Fibroblast of mammary gland (primary cell): ENCODE results near the gene SMC4.
A peak's percentile ranks its signal among the peaks of the same experiment; 100 is the strongest.

Source experiments
- DNase-seq: peaks from one replicate; pipeline ENCODE4 v3.0.0-alpha.2; 2010; ENCODE audit warnings: low read depth
- H3K4me3 ChIP-seq: 2 replicates; pipeline ENCODE4 v1.5.1; 2011; ENCODE audit warnings: low read depth, mild to moderate bottlenecking, low read length, moderate library complexity; ENCODE audit not compliant: control insufficient read depth
- TF ChIP-seq, protein P1 (sequence below): conservative IDR thresholded peaks from 2 replicates; pipeline ENCODE4 v1.5.1; 2011; ENCODE audit warnings: low read depth, low read length, inconsistent platforms; ENCODE audit not compliant: control insufficient read depth, insufficient read depth

The SMC4 gene

DNA sequence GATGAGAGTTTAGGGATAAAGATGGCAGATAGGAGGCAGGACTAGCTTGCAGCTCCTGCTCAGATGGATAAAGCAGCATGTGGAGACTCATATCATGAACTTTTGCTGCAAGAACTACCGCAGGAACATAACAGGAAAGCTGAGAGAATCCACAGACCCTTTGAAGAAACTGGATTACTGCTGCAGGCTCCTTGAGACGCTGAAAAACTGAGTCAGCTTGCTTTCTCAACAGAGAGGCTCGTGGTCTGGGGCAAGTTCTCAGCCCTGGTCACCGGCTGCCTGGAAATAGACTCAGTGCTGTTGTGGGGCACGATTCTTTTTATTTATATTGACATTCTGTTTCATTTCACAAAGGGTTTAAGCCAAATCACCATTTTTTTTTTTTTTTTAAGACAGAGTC is 78.9 kb downstream of the SMC4 start:
- no peak overlapping the region for H3K4me3 ChIP-seq
- DNase-seq: peak; percentile 71
- TF ChIP-seq, protein P1, sequence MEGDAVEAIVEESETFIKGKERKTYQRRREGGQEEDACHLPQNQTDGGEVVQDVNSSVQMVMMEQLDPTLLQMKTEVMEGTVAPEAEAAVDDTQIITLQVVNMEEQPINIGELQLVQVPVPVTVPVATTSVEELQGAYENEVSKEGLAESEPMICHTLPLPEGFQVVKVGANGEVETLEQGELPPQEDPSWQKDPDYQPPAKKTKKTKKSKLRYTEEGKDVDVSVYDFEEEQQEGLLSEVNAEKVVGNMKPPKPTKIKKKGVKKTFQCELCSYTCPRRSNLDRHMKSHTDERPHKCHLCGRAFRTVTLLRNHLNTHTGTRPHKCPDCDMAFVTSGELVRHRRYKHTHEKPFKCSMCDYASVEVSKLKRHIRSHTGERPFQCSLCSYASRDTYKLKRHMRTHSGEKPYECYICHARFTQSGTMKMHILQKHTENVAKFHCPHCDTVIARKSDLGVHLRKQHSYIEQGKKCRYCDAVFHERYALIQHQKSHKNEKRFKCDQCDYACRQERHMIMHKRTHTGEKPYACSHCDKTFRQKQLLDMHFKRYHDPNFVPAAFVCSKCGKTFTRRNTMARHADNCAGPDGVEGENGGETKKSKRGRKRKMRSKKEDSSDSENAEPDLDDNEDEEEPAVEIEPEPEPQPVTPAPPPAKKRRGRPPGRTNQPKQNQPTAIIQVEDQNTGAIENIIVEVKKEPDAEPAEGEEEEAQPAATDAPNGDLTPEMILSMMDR: no peak

DNA sequence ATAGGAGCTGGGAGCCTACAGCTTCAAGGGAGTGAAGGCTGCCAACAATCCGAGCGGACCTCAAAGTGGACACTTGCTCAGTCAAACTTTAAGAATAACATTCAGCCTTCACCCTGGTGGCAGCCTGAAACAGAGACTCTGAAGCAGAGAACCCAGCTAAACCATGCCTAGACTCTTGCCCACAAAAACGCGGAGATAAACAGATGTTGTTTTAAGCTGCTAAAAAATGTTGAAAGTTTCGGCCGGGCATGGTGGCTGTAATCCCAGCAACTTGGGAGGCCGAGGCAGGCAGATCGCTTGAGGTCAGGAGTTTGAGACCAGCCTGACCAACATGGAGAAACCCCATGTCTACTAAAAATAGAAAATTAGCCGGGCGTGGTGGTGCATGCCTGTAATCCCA is 79.9 kb downstream of the SMC4 start:
- H3K4me3 ChIP-seq: no peak overlapping the region
- TF ChIP-seq, protein P1: no peak
- DNase-seq: no peak

DNA sequence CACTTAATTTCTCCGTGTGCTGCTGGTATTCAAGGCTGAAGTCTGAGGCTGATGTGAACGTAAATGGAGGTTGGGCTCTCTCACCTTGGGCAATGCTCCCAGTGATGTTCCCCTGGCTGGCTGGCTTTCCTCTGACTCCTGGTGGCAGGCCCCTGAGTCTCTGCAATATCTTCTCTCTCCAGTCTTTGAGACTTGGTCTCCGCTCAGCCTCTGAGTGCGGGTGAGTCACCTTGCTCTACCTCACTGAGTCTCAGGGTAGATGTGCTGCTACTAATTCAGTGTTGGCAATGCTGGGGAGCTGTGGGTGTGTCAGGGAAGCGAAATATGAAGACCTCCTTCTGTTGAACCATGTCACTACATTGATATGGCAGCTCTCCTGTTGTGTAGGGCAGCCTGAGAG is 81.5 kb downstream of the SMC4 start:
- TF ChIP-seq, protein P1: no peak
- DNase-seq: peak; percentile 45

DNA sequence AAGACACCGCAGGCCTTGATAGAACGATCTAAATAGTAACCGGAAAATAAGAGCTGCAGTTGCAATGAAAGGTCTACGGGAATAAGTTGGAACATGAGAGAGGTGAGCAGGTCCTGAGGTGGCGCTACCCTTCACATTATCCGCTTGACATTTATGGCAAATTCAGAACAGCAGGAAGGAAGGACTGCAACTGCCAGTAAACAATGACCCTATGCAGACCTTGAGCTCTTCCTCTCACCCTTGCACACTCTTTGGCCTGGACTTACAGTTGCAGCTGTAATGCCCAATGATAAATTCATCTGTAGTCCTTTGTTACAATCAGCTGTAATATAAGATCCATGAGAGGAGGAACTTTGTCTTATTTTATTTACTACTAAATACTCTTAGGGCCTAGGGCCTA is 82.4 kb downstream of the SMC4 start:
- no peak for DNase-seq
- no peak overlapping the region for H3K4me3 ChIP-seq
- TF ChIP-seq, protein P1: no peak

More for the DNA sequence above, 81.5 kb downstream of the SMC4 start:
- no peak overlapping the region for H3K4me3 ChIP-seq

DNA sequence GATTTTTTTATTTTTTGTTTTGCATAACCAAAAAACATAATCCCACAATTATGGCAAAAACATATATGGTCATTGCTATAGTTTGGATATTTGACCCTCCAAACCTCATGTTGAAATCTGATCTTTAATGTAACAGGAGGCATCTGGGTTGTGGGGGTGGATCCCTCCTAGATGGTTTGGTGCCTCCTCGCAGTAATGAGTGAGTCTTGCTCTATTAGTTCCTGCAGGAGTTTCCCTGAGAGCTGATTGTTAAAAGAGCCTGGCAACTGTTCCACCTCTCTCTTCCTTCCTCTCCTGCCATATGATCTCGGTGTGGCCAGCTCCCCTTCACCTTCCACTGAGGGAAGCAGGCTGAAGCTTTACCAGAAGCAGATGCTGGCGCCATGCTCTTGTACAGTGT is 83.3 kb downstream of the SMC4 start:
- no peak overlapping the region for H3K4me3 ChIP-seq
- no peak for DNase-seq
- TF ChIP-seq, protein P1: no peak
